SK-N-DZ (cell line): ENCODE measurements around the gene SDR39U1. TPM values are rescaled to one million over a fixed set of nuclear protein-coding genes. Genes with fewer than 3 reads are reported as not detected.
"Not testable (repeated sequence)": the region's sequence is repeated elsewhere in the genome, so short reads cannot be mapped to it uniquely, and the experiment has no call there.

Experiments
- DNase-seq: peaks from one replicate; pipeline ENCODE4 v3.0.0-alpha.2; 2015; ENCODE audit warnings: low spot score
- polyA plus RNA-seq, 2 experiments: library from polyadenylated mRNA; depleted of rRNA; stranded (reverse); fragments of >200 nt; gene quantifications; 2 replicates each; pipeline ENCODE4 v1.2.3, GENCODE V29; 2014

The SDR39U1 gene
- 29.1 and 47.6 TPM in 2 replicates for polyA plus RNA-seq (2014; cell fraction: cytosol; rRNA removed)
- 162 and 252 TPM in 2 replicates for polyA plus RNA-seq (2014; cell fraction: nucleus; rRNA removed)

- peak; percentile 99 for DNase-seq
These were observed at the start of gene SDR39U1 for GRCh38 chr14:24442240-24443052. SDR39U1 (minus strand) TSS chr14:24442776; CDS start chr14:24442769, 7 bp downstream.

GRCh38 chr14:24491586-24492408, 49.2 kb upstream of the SDR39U1 start:
- DNase-seq: not testable (repeated sequence)

GRCh38 chr14:24483604-24484252, 41.2 kb upstream of the SDR39U1 start:
- no peak for DNase-seq

- DNase-seq: not testable (repeated sequence)
These were observed 40.2 kb upstream of the SDR39U1 start for GRCh38 chr14:24482699-24483303.

GRCh38 chr14:24481622-24482324, 39.2 kb upstream of the SDR39U1 start:
- peak; percentile 85 for DNase-seq

GRCh38 chr14:24479999-24480398, 37.4 kb upstream of the SDR39U1 start:
- DNase-seq: not testable (repeated sequence)

GRCh38 chr14:24475261-24475660, 32.7 kb upstream of the SDR39U1 start:
- DNase-seq: no peak

- no peak for DNase-seq
These were observed 30.6 kb upstream of the SDR39U1 start for GRCh38 chr14:24473211-24473610.

GRCh38 chr14:24470450-24470849, 27.9 kb upstream of the SDR39U1 start:
- DNase-seq: not testable (repeated sequence)

GRCh38 chr14:24465805-24466204, 23.2 kb upstream of the SDR39U1 start:
- DNase-seq: no peak

GRCh38 chr14:24465368-24465767, 22.8 kb upstream of the SDR39U1 start:
- DNase-seq: no peak

- DNase-seq: no peak
These were observed 21.6 kb upstream of the SDR39U1 start for GRCh38 chr14:24463884-24464785.

GRCh38 chr14:24463017-24463883, 20.7 kb upstream of the SDR39U1 start:
- DNase-seq: no peak

GRCh38 chr14:24461336-24461735, 18.8 kb upstream of the SDR39U1 start:
- no peak for DNase-seq

GRCh38 chr14:24459331-24459730, 16.8 kb upstream of the SDR39U1 start:
- no peak for DNase-seq

GRCh38 chr14:24458736-24459135, 16.2 kb upstream of the SDR39U1 start:
- DNase-seq: no peak

GRCh38 chr14:24456980-24457379, 14.4 kb upstream of the SDR39U1 start:
- DNase-seq: no peak

GRCh38 chr14:24450828-24451227, 8.3 kb upstream of the SDR39U1 start:
- DNase-seq: not testable (repeated sequence)
